C4-2B (cell line): Measurements from ENCODE around the gene SH3PXD2B.

Experiments
- H3K27ac ChIP-seq: fragments of 450-650 bp; 2 replicates; pipeline ENCODE4 v1.5.1; 2017
- ZFX ChIP-seq: fragments of 450-650 bp; IDR thresholded peaks from 2 replicates; pipeline ENCODE4 v1.6.1; 2017
- TF ChIP-seq, protein P1 (sequence below): fragments of 450-650 bp; conservative IDR thresholded peaks from 2 replicates; pipeline ENCODE4 v1.5.1; 2017; ENCODE audit warnings: mild to moderate bottlenecking

The SH3PXD2B gene

DNA sequence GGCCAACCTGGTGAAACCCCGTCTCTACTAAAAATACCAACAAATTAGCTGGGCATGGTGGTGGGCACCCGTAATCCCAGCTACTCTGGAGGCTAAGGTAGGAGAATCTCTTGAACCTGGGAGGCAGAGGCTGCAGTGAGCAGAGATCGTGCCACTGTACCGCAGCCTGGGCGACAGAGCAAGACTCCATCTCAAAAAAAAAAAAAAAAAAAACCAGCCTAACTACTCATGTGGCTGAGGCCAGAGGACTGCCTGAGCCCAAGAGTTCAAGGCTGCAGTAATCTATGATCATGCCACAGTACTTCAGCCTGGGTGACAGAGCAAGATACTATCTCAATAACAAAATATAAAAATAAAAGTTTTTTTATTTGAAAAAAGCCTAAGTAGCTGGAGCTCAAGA, 174.0 kb downstream of the SH3PXD2B start:
- TF ChIP-seq, protein P1, sequence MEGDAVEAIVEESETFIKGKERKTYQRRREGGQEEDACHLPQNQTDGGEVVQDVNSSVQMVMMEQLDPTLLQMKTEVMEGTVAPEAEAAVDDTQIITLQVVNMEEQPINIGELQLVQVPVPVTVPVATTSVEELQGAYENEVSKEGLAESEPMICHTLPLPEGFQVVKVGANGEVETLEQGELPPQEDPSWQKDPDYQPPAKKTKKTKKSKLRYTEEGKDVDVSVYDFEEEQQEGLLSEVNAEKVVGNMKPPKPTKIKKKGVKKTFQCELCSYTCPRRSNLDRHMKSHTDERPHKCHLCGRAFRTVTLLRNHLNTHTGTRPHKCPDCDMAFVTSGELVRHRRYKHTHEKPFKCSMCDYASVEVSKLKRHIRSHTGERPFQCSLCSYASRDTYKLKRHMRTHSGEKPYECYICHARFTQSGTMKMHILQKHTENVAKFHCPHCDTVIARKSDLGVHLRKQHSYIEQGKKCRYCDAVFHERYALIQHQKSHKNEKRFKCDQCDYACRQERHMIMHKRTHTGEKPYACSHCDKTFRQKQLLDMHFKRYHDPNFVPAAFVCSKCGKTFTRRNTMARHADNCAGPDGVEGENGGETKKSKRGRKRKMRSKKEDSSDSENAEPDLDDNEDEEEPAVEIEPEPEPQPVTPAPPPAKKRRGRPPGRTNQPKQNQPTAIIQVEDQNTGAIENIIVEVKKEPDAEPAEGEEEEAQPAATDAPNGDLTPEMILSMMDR = no peak
- no peak for TF ChIP-seq ZFX
- H3K27ac ChIP-seq = no peak overlapping the region

DNA sequence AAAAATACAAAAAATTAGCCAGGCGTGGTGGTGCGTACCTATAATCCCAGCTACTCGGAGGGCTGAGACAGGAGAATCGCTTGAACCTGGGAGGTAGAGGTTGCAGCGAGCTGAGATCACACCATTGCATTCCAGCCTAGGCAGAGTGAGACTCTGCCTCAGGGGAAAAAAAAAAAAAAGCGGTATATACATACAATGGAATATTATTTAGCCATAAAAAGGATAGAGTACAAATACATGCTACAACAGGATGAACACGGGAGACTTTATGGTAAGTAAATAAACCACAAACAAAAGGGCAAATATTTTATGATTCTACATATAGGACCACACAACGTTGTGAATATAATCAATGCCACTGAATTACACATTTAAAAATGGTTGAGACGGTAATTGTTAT, 176.0 kb downstream of the SH3PXD2B start:
- TF ChIP-seq, protein P1 = no peak
- no peak for TF ChIP-seq ZFX

DNA sequence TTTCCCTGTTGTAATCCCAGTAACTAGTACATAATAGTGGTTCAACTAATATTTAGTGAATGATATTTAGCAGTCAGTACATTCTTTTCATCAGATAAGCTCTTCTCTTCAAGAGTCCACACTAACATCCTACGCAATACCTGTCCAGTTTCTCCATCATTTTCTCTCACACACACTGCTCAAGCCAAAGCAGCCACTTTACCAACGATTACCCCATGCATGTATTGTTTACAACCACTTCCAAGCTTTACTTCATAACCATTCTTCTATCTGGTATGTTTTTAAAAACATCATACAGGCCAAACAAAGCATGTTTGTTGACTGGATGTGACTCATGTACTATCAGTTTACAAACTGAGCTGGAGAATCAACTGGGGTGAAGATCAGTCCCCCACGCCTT, 178.1 kb downstream of the SH3PXD2B start:
- H3K27ac ChIP-seq = no peak overlapping the region
- no peak for TF ChIP-seq ZFX
- TF ChIP-seq, protein P1 = no peak

More for the DNA sequence above, 176.0 kb downstream of the SH3PXD2B start:
- H3K27ac ChIP-seq = no peak overlapping the region
